HG03139 (cell line): ENCODE results near the gene ZCCHC14.

Experiments
- ATAC-seq: cut with Tn5 transposase; IDR thresholded peaks from one replicate; pipeline ENCODE4 v1.9.1; 2021; ENCODE audit not compliant: unreplicated experiment

The ZCCHC14 gene

GRCh38 chr16:87459027-87459426 lies 33.8 kb downstream of the ZCCHC14 start:
- ATAC-seq: no peak

GRCh38 chr16:87458424-87458915 lies 34.4 kb downstream of the ZCCHC14 start:
- ATAC-seq: no peak

DNA sequence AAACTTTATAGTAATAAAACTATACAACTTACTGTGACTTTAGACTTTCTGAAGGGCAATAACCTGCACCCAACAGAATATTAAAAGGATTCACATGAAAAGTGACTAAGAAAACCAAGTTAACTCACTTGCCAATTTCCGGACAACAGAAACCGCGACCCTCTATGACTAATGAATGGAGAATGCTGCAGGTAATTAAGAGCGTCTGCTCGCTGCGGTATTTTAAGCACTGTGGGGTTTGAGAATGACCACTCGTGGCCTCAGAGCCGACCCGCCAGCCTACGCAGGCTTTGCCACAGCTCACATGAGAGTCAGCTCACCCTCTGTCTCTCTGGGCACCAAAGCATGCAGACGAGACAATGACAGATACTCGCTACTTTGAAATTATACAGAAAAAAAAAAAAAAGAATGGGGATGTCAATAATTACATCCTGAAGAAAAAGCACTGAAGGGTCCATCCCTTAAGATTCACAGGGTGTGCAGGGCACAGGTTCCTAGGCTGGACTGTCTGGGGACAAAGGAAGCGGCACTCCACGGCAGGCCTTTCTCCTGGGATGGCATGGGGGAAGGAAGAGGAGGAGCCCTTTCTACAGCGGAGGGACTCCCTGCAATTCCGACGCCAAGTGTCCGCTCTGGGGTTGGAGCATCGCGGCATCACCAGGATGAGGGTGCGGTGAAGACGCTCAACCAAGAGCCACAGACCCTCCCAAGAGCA lies 35.0 kb downstream of the ZCCHC14 start:
- no peak for ATAC-seq

DNA sequence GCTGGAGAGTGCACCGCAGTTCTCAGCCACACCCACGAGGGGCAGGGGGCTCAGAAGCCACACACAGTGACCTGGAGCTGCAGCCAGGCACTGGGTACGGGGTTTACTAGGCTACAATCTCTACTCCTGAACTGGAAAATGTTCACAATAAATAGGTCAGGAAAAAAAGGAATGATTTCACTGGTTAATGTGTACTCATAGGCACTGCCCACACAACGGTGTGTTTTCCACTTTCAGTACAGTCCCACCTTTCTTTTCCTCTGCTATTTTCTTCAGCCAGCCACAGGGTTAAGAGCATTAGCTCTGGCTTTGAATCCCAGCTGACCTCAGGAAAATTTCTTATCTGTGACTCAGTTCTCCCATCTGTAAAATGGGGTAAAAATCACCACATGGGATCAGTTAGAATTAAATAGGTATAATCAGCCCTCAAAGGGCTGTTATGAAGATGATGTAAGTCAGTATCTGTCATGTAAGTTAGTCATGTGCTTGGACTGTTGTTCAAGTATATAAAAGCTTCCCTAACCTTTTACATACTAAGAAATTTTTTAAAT lies 35.7 kb downstream of the ZCCHC14 start:
- ATAC-seq: no peak

DNA sequence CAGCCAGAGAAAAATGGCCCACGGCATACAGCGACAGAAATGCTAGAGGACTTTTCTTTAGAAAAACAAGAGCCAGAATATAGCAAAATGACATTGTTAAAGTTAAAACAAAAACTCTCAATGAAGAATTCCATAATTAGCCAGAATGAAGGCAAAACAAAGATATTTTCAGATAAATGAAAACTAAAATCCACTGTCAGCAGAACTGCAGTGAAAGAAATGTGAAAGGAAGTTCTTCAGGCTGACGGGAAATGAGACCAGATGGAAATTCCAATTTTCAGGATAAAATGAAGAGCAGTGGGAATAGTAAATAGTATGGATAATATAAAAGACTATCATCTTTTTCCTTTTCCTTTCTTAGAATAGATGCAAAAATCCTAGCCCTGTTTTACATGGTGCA lies 38.4 kb downstream of the ZCCHC14 start:
- no peak for ATAC-seq

DNA sequence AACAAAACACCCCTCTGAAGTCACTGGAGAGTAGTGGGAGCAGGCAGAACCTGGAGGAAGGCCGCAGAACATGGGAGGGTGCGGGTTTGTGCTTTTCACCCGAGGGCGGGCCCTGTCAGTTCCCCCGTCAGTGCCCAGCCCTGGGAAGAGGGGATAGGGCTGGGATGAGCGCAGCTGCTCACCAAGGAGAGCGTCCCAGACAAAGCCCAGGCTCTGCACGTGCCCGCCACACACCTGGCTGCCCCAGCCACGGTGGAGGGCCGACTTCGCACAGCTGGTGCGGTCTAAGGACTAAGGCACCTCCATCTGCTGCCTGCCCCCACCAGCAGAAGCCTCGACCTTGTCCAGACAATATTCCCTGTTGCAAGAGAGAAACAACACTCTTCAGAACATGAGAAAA lies 39.5 kb downstream of the ZCCHC14 start:
- ATAC-seq: no peak

- no peak for ATAC-seq
These were observed 41.1 kb downstream of the ZCCHC14 start for GRCh38 chr16:87451563-87452210.

- no peak for ATAC-seq
These were observed 44.0 kb downstream of the ZCCHC14 start for GRCh38 chr16:87448866-87449265.

GRCh38 chr16:87447323-87447722 lies 45.5 kb downstream of the ZCCHC14 start:
- no peak for ATAC-seq

GRCh38 chr16:87446479-87446878 lies 46.3 kb downstream of the ZCCHC14 start:
- no peak for ATAC-seq

GRCh38 chr16:87445486-87445885 lies 47.3 kb downstream of the ZCCHC14 start:
- no peak for ATAC-seq

GRCh38 chr16:87443964-87444363 lies 48.9 kb downstream of the ZCCHC14 start:
- ATAC-seq: no peak

GRCh38 chr16:87443016-87443415 lies 49.8 kb downstream of the ZCCHC14 start:
- ATAC-seq: no peak

GRCh38 chr16:87442581-87442966 lies 50.2 kb downstream of the ZCCHC14 start:
- no peak for ATAC-seq

- ATAC-seq: no peak
These were observed 50.8 kb downstream of the ZCCHC14 start for GRCh38 chr16:87441886-87442580.

DNA sequence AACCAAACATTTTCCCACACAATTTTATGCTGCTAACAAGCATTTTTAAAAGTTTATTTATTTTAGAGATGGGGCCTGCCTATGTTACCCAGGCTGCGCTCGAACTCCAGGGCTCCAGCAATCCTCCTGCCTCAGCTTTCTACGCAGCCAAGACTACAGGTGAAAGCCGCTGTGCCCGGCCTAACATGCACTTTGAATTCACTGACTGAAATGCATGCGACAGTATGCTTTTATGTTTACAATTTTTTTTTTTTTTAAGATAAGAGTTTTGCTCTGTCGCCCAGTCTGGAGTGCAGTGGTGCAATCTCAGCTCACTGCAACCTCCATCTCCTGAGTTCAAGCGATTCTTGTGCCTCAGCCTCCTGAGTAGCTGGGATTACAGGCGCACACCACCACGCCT lies 52.9 kb downstream of the ZCCHC14 start:
- no peak for ATAC-seq

DNA sequence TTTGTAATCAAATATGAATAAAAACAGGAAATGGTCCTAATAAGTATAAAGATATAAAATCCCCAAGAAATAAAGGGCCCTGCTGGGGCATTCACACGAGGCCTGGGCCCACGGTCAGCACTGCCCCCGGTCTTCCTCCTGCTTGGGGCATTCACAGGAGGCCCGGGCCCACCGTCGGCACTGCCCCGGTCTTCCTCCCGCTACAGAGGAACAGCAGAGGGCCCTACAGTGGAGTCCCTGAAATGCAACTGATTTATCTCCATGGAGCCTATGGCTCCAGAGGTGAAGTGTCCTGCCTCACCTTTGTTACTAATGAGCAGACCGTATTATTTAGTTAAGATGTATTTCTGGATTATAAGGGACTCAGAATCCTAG lies 54.2 kb downstream of the ZCCHC14 start:
- no peak for ATAC-seq

DNA sequence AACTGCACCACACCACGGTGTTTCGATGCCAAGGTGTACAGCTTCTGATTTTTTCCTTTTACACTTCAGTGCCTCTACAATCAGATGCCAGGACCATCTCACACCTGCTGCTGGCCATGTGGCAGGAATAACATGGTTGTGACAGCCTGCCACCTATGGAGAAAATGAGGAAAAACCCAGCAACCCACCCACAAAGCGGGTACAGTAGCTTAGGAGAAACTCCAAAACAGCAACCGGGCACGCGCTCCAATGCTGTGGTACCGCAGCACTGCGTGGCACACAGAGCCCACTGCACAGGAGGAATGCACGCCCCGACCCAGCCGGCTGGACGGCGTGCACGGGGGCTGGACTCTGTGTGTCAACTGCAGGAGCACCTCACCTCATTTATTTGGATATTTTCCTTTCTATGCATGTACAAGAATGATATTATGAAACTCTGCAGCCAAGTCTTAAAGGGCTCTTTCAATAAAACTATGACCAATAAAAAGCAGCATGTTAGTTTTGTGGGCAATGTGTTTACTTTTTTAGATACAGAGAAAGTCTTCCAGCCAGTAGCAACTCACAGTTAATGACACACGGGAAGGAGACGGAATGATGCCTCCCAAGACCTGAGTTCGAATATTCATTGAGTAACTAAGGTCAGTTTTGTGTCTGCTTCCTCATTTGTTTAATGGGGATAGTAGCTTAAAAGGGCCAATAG lies 54.8 kb downstream of the ZCCHC14 start:
- ATAC-seq: no peak

GRCh38 chr16:87437327-87437726 lies 55.5 kb downstream of the ZCCHC14 start:
- no peak for ATAC-seq

- ATAC-seq: no peak
These were observed 56.3 kb downstream of the ZCCHC14 start for GRCh38 chr16:87436225-87437172.
